GM18951 (cell line): Measurements from ENCODE around the gene NLK.

ENCODE experiments used
- POLR2A ChIP-seq: IDR thresholded peaks from 4 replicates; pipeline ENCODE4 v1.6.1; 2011; ENCODE audit warnings: mild to moderate bottlenecking; ENCODE audit not compliant: insufficient read length, insufficient read depth; ENCODE audit errors: extremely low read depth
- in situ Hi-C: fragments of 300-500 bp; cut with MboI; formaldehyde crosslinking; loops from one replicate; pipeline ENCODE4 v1.12.0; 2022; ENCODE audit warnings: low sequenced_read_pairs, mixed read lengths, inconsistent platforms; ENCODE audit not compliant: unreplicated experiment

The NLK gene

GRCh38 chr17:28043741-28044140 lies 1.3 kb downstream of the NLK start:
- in situ Hi-C loops = loop anchor here (10.0 kb wide), 1 partner anchor 291 kb away; the partner anchor contains the start of genes IFT20 and TNFAIP1
- TF ChIP-seq POLR2A = no peak

- no peak for TF ChIP-seq POLR2A
- in situ Hi-C loops = loop anchor here (10.0 kb wide), 1 partner anchor 289 kb away; the partner anchor contains the start of genes IFT20 and TNFAIP1
Observed at GRCh38 chr17:28045304-28045703, 2.8 kb downstream of the NLK start.

- TF ChIP-seq POLR2A = no peak
- in situ Hi-C loops = loop anchor here (10.0 kb wide), 1 partner anchor 289 kb away; the partner anchor contains the start of genes IFT20 and TNFAIP1
Observed at GRCh38 chr17:28046034-28046825, 3.8 kb downstream of the NLK start.

GRCh38 chr17:28047806-28048205 lies 5.3 kb downstream of the NLK start:
- in situ Hi-C loops = loop anchor here (10.0 kb wide), 1 partner anchor 287 kb away; the partner anchor contains the start of genes IFT20 and TNFAIP1
- no peak for TF ChIP-seq POLR2A

GRCh38 chr17:28049071-28049470 lies 6.6 kb downstream of the NLK start:
- no peak for TF ChIP-seq POLR2A
- in situ Hi-C loops = loop anchor here (10.0 kb wide), 1 partner anchor 286 kb away; the partner anchor contains the start of genes IFT20 and TNFAIP1

GRCh38 chr17:28053044-28053670 lies 10.7 kb downstream of the NLK start:
- no peak for TF ChIP-seq POLR2A
- in situ Hi-C loops = no loop called here

GRCh38 chr17:28053725-28054124 lies 11.2 kb downstream of the NLK start:
- no peak for TF ChIP-seq POLR2A
- in situ Hi-C loops = no loop called here

GRCh38 chr17:28055546-28056275 lies 13.2 kb downstream of the NLK start:
- no peak for TF ChIP-seq POLR2A
- in situ Hi-C loops = no loop called here

GRCh38 chr17:28056276-28056620 lies 13.8 kb downstream of the NLK start:
- in situ Hi-C loops = no loop called here
- no peak for TF ChIP-seq POLR2A

GRCh38 chr17:28057731-28058246 lies 15.3 kb downstream of the NLK start:
- in situ Hi-C loops = no loop called here
- no peak for TF ChIP-seq POLR2A

- in situ Hi-C loops = no loop called here
- TF ChIP-seq POLR2A = no peak
Observed at GRCh38 chr17:28059675-28060074, 17.2 kb downstream of the NLK start.

- no peak for TF ChIP-seq POLR2A
- in situ Hi-C loops = no loop called here
Observed at GRCh38 chr17:28065706-28066105, 23.2 kb downstream of the NLK start.

- in situ Hi-C loops = no loop called here
- TF ChIP-seq POLR2A = no peak
Observed at GRCh38 chr17:28069061-28069460, 26.6 kb downstream of the NLK start.
